Hematopoietic multipotent progenitor cell treated with erythropoietin and hydrocortisone succinate and interleukin-3 and kit ligand, for 15 days (in vitro differentiated cells): ENCODE data around the gene STAT3.
"Not testable (repeated sequence)": the region's sequence is repeated elsewhere in the genome, so short reads cannot be mapped to it uniquely, and the experiment has no call there.

Source experiments
- DNase-seq: peaks from one replicate; pipeline ENCODE4 v3.0.0-alpha.2; 2015; ENCODE audit warnings: low spot score

The STAT3 gene

GRCh38 chr17:42388381-42389134, at the start of gene STAT3:
Gene STAT3, minus strand, starts transcription at chr17:42388442. Its CDS starts 39,926 bp downstream, at chr17:42348516.
- DNase-seq, result peak; percentile 100

DNA sequence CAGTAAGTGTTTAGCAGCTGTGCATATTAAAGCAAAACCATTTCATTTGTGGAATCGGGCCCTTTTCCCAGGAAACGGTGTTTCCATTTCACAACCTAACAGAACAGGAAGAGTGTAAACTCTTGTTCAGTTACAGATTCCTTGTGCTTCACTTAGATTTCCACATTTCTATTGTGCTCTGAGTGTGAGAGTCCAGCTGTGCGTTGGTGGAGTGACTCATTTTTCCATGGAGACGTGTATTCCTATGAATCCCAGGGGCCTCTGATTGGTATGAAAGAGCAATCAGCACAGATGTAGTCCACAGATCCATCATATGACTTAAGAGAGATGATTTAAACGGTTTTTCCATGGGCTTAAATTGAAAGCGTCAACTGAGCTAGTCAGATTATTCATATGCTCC, 48.1 kb upstream of the STAT3 start:
- DNase-seq, result no peak

DNA sequence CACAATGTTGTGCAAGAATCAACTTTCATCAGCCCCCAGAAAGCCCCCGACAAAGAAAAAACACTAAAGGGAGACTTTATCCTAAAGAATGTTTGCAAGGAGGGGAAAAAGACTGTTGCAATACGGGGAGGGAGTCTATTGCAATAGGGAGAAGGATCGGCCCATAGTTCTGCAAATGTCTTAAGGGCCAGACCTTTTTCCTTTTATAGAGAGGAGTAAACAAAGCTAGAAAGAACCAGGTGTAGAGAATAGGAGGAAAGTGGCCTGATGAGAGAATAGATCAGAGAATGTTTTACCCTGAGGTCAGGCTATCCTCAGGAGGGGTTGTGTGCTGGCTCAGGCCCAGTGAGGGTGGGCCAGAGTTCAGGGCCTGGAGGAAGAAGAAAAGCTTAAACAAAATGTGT, 43.5 kb upstream of the STAT3 start:
- no peak for DNase-seq

DNA sequence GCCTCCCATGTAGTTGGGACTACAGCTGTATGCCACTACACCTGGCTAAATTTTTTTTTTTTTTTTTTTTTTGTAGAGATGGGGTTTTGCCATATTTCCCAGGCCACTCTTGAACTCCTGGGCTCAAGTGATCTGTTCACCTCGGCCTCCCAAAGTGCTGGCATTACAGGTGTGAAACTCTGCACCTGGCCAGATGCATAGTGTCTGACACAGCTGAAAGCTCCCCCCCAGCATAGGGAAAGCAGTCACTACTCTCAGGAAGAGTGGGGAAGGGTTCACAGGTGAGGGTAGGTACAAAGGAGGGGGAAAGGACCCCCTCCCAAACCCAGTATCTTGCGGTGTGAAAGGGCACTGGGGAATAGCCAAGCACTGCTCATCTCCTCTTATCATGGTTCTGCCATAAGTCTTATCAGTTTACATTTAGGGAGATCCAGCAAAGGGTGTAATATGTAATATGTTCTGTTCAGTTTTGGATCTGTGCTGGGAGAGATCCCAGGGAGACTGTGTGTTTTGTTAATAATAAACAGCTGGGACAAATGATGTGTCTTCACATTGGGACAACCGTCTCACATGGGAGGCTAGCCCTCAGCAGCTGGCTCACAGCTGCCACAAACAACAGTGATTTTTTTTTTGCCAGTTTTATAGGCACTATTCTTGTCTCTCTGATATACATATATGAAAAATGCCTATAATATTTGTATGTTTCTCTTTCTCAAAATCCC, 41.6 kb upstream of the STAT3 start:
- DNase-seq, result no peak

- DNase-seq, result peak; percentile 49
These were observed 40.1 kb upstream of the STAT3 start for GRCh38 chr17:42428141-42428944.

DNA sequence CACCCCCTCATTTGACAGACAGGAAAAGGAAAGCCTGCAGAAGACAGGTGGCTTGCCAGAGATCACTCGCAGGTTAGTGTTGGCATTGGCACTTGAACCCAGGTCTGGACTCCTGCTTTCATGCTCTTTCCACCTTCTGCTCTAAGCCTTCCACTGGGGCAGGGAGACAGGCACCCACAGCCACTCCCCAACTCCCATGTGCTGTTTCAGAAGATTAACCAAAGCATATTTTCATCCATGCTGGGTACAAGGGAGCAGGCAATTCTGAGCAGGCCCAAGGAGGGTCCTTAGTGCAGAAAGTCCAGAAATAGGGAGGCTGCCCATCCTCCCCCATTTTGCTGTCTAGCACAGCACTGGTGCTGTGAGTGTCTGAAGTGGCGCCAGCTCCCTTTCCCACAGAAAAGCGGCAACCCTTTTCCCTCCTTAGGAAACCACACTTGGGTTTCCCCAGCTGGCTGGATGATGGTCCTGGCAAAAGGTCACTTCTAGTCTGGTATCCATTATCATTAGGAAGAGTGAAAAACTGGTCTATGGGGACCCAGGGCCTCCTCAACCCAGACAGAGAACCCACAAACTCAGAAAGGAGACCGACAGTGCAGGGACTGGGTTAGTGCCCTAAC, 36.9 kb upstream of the STAT3 start:
- DNase-seq, result no peak

DNA sequence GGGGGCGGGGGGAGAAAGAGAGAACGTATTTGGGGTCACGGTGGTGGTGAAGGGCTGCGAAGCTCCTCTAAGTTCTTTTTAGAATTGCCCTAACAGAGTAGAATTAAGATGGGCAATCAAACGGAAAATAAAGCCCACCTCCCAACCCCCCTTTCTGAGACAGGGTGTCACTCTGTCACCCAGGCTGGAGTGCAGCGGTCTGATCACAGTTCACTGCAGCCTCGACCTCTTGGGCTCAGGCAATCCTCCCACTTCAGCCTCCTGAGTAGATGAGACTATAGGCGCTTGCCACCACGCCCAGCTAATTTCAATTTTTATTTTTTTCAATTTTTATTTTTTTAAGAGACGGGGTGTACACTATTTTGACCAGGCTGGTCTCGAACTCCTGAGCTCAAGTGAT, 35.5 kb upstream of the STAT3 start:
- no peak for DNase-seq

- DNase-seq, result peak; percentile 55
These were observed 34.9 kb upstream of the STAT3 start, which contains the start of gene CAVIN1 for GRCh38 chr17:42422958-42423712. Gene CAVIN1, minus strand, starts transcription at chr17:42423256. Its CDS starts 159 bp downstream, at chr17:42423097.

- DNase-seq, result no peak
These were observed 34.2 kb upstream of the STAT3 start for GRCh38 chr17:42422412-42422957.

- no peak for DNase-seq
These were observed 33.5 kb upstream of the STAT3 start for GRCh38 chr17:42421507-42422338.

- DNase-seq, result no peak
These were observed 32.9 kb upstream of the STAT3 start for GRCh38 chr17:42421136-42421506.

GRCh38 chr17:42417981-42418380, 29.7 kb upstream of the STAT3 start:
- DNase-seq, result not testable (repeated sequence)

- no peak for DNase-seq
These were observed 26.6 kb upstream of the STAT3 start for GRCh38 chr17:42414704-42415409.

DNA sequence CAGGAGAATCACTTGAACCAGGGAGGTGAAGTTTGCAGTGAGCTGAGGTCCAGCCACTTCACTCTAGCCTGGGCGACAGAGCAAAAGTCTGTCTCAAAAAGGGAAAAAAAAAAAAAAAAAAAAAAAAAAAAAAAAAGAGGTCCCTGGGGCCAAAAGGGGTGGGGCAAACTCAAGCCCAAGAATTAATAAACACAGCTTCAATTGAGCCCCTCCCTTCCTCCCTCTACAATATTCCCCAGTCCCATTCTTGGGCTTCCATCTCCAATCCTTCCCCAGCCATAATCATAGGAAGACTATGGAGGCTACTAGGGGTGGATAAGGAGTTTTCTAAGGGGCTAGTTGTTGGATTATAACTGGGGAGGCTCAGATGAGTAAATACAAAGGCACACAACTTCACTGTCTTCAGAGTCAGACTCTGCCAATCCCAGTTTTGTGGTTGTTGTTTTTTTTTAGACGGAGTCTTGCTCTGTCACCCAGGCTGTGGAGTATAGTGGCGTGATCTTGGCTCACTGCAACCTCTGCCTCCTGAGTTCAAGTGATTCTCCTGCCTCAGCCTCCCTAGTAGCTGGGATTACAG, 25.3 kb upstream of the STAT3 start:
- no peak for DNase-seq

DNA sequence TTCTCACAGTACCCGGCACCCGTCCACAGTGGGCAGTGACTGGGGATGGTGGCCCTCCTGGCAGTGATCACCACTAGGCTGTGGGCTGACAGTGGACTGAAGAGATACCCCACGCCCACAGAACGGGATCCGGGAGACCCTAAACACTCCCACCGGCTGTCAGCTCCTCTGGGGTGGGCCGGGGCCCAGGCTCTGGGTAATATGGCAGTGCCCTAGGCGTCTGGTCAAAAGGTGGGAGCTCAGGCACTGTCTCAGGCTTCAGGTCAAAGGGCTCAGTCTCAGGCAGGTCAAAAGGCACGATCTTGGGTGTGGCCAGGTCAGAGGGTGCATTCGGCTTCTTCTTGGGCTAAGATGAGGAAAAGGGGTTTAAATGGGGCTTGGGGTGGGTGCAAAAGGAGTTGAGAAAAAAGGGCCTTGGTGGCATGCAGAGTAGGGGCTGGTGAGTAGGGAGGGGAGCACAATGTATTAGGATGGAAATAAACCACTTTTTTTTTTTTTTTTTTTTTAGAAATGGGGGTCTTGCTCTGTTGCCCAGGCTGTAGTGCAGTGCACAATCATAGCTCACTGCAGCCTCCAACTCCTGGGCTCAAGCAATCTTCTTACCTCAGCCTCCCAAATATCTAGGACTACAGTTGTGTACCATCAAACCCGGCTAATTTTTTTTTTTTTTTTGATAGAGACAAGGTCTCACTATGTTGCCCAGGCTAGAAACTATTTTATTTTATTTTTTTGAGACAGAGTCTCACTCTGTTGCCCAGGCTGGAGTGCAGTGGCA, 23.9 kb upstream of the STAT3 start:
- DNase-seq, result no peak

DNA sequence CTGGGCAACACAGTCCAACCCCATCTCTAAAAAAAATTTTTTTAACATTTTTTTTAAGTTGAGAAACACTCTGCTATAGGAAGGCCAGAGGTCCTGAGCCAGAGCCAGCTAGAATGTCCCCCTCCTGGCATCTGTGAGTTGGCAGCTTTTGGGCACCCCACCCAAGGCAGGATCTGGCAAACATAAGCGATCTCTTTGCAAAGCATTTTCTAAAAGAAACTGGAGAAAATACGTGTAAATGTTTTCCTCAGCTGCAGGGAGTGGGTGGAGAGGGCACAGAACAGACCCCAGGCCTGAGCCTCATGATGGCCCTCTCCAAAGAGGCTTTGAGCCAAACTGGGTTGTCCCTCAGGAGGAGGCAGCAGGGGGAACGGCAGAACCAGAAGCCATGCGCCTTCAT, 23.1 kb upstream of the STAT3 start:
- DNase-seq, result peak; percentile 58

- no peak for DNase-seq
These were observed 22.1 kb upstream of the STAT3 start for GRCh38 chr17:42410319-42410685.

- no peak for DNase-seq
These were observed 21.5 kb upstream of the STAT3 start for GRCh38 chr17:42409523-42410318.
